ENCODE data around the gene DZIP3. TPM values are rescaled to one million over a fixed set of nuclear protein-coding genes. Genes with fewer than 3 reads are reported as not detected.
"Not testable (repeated sequence)": the region's sequence is repeated elsewhere in the genome, so short reads cannot be mapped to it uniquely, and the experiment has no call there.

DZIP3 gene
- total RNA-seq, 1 experiment from 2014 or later = 22.1 TPM

DNA sequence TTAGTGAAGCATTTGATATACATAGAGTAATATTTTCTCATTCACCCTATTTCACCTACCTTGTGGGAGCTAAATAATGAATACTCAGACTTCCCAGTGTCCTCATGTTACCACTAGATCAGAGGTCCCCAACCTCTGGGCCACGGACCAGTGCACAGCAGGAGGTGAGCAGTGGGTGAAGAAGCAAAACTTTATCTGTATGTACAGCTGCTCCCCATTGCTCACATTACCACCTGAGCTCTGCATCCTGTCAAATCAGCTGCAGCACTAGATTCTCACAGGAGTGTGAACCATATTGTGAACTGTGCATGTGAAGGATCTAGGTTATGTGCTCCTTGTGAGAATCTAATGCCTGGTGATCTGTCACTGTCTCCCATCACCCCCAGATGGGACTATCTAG is 88.3 kb downstream of the DZIP3 start:
- Histone ChIP-seq H3K4me2 (ENCODE audit: insufficient read depth, insufficient read length, low read length) (no peak overlapping the region), H3K14ac (ENCODE audit: insufficient read depth, low read length) (no peak overlapping the region)
- H3K4me3 Mint-ChIP-seq = no peak overlapping the region

DNA sequence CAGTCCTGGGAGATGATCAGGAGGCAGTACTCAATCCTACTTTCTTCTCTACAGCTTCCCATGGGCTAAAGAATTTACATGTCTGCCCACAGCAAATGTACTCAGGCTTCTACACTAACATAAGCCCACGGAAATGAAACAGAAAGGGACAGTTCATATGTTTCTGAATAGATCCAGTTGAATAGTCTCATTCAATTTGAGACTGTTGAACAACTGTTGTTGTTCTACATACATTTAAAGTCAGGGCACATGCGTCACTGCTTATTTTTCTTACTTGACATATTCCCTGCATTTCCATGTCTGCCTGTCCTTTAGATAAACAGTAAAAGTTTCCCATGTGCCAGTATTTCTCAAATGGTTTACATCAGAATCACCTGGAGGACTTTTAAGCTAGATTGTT is 102.8 kb downstream of the DZIP3 start:
- H2BK5ac ChIP-seq (ENCODE audit: insufficient read length, low read length); H3K27ac ChIP-seq (ENCODE audit: insufficient read length, low read depth, low read length); H3K4me1 Mint-ChIP-seq; H3K18ac ChIP-seq (ENCODE audit: insufficient read length, low read depth, low read length); H3K79me1 ChIP-seq (ENCODE audit: insufficient read depth, low read depth, low read length, poor library complexity, severe bottlenecking); H3T11ph ChIP-seq (ENCODE audit: low read length); H2BK20ac ChIP-seq (ENCODE audit: low read depth, low read length, poor library complexity, severe bottlenecking); H3K23ac ChIP-seq (ENCODE audit: insufficient read length, low read depth, low read length); H3K4me2 ChIP-seq (ENCODE audit: insufficient read depth, insufficient read length, low read length); H3K79me2 ChIP-seq (ENCODE audit: insufficient read depth, low read length); H3K14ac ChIP-seq (ENCODE audit: insufficient read depth, low read length); H3K27me3 ChIP-seq (ENCODE audit: insufficient read depth, low read length); H3K27ac Mint-ChIP-seq; H4K20me1 ChIP-seq (ENCODE audit: control insufficient read depth, insufficient read depth, insufficient read length); H4K8ac ChIP-seq (replicated peaks; ENCODE audit: insufficient read length, low read depth, low read length); H3K4me3 Mint-ChIP-seq; H3K23me2 ChIP-seq (ENCODE audit: insufficient read length, low read depth, low read length, poor library complexity, severe bottlenecking); H2BK12ac ChIP-seq (ENCODE audit: insufficient read length, low read depth, low read length); H2BK15ac ChIP-seq (ENCODE audit: low read depth, low read length); H2BK120ac ChIP-seq (ENCODE audit: low read depth, low read length, poor library complexity, severe bottlenecking); H3K4ac ChIP-seq (ENCODE audit: low read depth, low read length); DNase-seq; H3K9me3 ChIP-seq (ENCODE audit: control insufficient read depth, low read depth, low read length); H3K4me1 ChIP-seq (ENCODE audit: insufficient read depth, low read length); H2AFZ ChIP-seq (ENCODE audit: low read length); H3K56ac ChIP-seq (ENCODE audit: insufficient read length, low read depth, low read length); H4K5ac ChIP-seq (ENCODE audit: insufficient read length, low read depth, low read length); H2AK5ac ChIP-seq (ENCODE audit: insufficient read length, low read length); H4K91ac ChIP-seq (ENCODE audit: insufficient read length, low read depth, low read length); H3K9ac ChIP-seq (ENCODE audit: extremely low read depth, insufficient read length, low read length); H3K27me3 Mint-ChIP-seq (ENCODE audit: low read depth): not testable (repeated sequence)
- no CpG with 5 or more reads among the region's 2 CpGs for WGBS (ENCODE audit: extremely low coverage, insufficient read length, low lambda C conversion rate)
- peaks cover 12 to 16% of the 10 kb centered on the region in 2 experiments for H3K9me3 Mint-ChIP-seq
- peaks cover 37 to 70% (median 56%) of the 10 kb centered on the region in 3 experiments for H3K36me3 Mint-ChIP-seq (ENCODE audit: insufficient read depth in 1 of 3, low read depth in 3 of 3)

More for the DNA sequence above, 88.3 kb downstream of the DZIP3 start:
- no peak overlapping the region for H2BK15ac ChIP-seq (ENCODE audit: low read depth, low read length)
- H3K9me3 ChIP-seq (ENCODE audit: control insufficient read depth, low read depth, low read length) = no peaks in the 10 kb centered on the region
- no peak overlapping the region for H4K5ac ChIP-seq (ENCODE audit: insufficient read length, low read depth, low read length)
- H3K18ac ChIP-seq (ENCODE audit: insufficient read length, low read depth, low read length) = no peak overlapping the region
- H3K56ac ChIP-seq (ENCODE audit: insufficient read length, low read depth, low read length) = no peak overlapping the region
- Mint-ChIP-seq H3K4me1 (no peaks in the 10 kb centered on the region), H3K36me3 (ENCODE audit: insufficient read depth in 1 of 3, low read depth in 3 of 3) (peaks cover 3 to 29% (median 17%) of the 10 kb centered on the region in 3 experiments; a peak in 6 of 7 replicates), H3K27ac (no peak overlapping the region; a peak in 1 of 7 replicates), H3K9me3 (no peaks in the 10 kb centered on the region), H3K27me3 (ENCODE audit: low read depth) (no peaks in the 10 kb centered on the region)
- no CpG with 5 or more reads among the region's 1 CpG for WGBS (ENCODE audit: extremely low coverage, insufficient read length, low lambda C conversion rate)
- H3K4ac ChIP-seq (ENCODE audit: low read depth, low read length) = no peak overlapping the region
- no peak overlapping the region for H3K9ac ChIP-seq (ENCODE audit: extremely low read depth, insufficient read length, low read length)
- no peak overlapping the region for H4K8ac ChIP-seq (replicated peaks; ENCODE audit: insufficient read length, low read depth, low read length)
- H2BK12ac ChIP-seq (ENCODE audit: insufficient read length, low read depth, low read length) = no peak overlapping the region
- no peak overlapping the region for H3T11ph ChIP-seq (ENCODE audit: low read length)
- H2BK20ac ChIP-seq (ENCODE audit: low read depth, low read length, poor library complexity, severe bottlenecking) = no peak overlapping the region
- no peaks in the 10 kb centered on the region for H3K79me1 ChIP-seq (ENCODE audit: insufficient read depth, low read depth, low read length, poor library complexity, severe bottlenecking)
- no peak for DNase-seq
- H3K27me3 ChIP-seq (ENCODE audit: insufficient read depth, low read length) = no peaks in the 10 kb centered on the region
- H3K23ac ChIP-seq (ENCODE audit: insufficient read length, low read depth, low read length) = no peak overlapping the region
- no peak overlapping the region for H4K91ac ChIP-seq (ENCODE audit: insufficient read length, low read depth, low read length)
- no peaks in the 10 kb centered on the region for H3K79me2 ChIP-seq (ENCODE audit: insufficient read depth, low read length)
- H3K27ac ChIP-seq (ENCODE audit: insufficient read length, low read depth, low read length) = no peak overlapping the region
- H2BK5ac ChIP-seq (ENCODE audit: insufficient read length, low read length) = no peak overlapping the region
- H3K4me1 ChIP-seq (ENCODE audit: insufficient read depth, low read length) = no peaks in the 10 kb centered on the region
- H2AFZ ChIP-seq (ENCODE audit: low read length) = no peak overlapping the region
- H2AK5ac ChIP-seq (ENCODE audit: insufficient read length, low read length) = no peak overlapping the region
- H3K23me2 ChIP-seq (ENCODE audit: insufficient read length, low read depth, low read length, poor library complexity, severe bottlenecking) = no peaks in the 10 kb centered on the region
- no peaks in the 10 kb centered on the region for H4K20me1 ChIP-seq (ENCODE audit: control insufficient read depth, insufficient read depth, insufficient read length)
- H2BK120ac ChIP-seq (ENCODE audit: low read depth, low read length, poor library complexity, severe bottlenecking) = no peak overlapping the region
- TF ChIP-seq, protein P1, sequence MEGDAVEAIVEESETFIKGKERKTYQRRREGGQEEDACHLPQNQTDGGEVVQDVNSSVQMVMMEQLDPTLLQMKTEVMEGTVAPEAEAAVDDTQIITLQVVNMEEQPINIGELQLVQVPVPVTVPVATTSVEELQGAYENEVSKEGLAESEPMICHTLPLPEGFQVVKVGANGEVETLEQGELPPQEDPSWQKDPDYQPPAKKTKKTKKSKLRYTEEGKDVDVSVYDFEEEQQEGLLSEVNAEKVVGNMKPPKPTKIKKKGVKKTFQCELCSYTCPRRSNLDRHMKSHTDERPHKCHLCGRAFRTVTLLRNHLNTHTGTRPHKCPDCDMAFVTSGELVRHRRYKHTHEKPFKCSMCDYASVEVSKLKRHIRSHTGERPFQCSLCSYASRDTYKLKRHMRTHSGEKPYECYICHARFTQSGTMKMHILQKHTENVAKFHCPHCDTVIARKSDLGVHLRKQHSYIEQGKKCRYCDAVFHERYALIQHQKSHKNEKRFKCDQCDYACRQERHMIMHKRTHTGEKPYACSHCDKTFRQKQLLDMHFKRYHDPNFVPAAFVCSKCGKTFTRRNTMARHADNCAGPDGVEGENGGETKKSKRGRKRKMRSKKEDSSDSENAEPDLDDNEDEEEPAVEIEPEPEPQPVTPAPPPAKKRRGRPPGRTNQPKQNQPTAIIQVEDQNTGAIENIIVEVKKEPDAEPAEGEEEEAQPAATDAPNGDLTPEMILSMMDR (conservative IDR thresholded peaks at IDR 0.05) = no peak

Measured in H9 (cell line).